ENCODE results near the gene KCNK7.

DNA sequence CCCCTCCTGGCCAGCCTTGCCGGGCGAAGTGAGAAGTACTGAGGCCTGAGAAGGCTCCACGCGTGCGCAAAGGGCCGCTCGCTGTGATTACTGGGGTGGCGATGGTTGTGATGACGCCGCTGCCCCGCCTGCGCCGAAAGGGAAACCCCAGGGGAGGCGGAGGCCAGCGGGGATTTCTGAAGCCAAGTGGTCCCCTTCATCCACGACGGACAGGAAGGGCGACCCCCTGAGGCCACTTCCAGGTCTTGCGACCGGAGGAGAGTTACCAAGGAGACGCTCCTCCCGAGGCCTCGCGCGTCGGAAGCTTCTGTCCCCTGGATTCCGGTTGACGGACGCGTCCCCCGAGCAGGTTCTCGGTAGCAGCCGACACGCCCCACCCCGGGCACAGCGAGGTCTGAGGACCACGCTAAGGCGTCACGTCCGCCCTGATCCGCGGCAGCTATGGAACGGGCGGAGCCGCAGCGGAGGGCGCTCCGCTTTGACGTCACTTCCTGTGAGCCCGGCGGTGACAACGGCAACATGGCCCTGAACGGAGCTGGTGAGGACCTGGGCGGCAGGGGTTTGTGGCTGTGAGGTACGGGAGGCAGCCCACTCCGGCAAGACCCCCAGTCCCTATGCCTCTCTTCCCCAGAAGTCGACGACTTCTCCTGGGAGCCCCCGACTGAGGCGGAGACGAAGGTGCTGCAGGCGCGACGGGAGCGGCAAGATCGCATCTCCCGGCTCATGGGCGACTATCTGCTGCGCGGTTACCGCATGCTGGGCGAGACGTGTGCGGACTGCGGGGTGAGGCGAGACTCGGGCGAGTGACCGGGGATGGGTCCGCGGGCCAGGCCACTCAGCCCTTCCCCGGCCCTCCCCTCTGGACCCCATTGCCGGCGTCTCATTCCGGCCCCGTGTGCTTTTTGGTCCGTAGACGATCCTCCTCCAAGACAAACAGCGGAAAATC, 25.4 kb downstream of the KCNK7 start, which contains the start of gene ZNRD2:
- TF ChIP-seq CTCF (IDR thresholded peaks at IDR 0.05) = peak; percentile 27; the same call in 1 of the 2 replicates
- peak; percentile 86 for TF ChIP-seq POLR2AphosphoS5 (IDR thresholded peaks at IDR 0.05; ENCODE audit: low read depth, low read length)
- peak in 1 of 2 experiments; percentile 48; a peak in 1 of 4 replicates for TF ChIP-seq REST (IDR thresholded peaks at IDR 0.05; ENCODE audit: insufficient read depth in 1 of 2, low read depth in 2 of 2, low read length in 1 of 2)
- TF ChIP-seq SIN3A (IDR thresholded peaks at IDR 0.05; ENCODE audit: borderline replicate concordance, insufficient read depth, low read depth, low read length) = peak; percentile 97

Data from Panc1 (cell line).